MCF 10A (cell line): ENCODE data around the gene CAMK1D. TPM values are rescaled to one million over a fixed set of nuclear protein-coding genes. Genes with fewer than 3 reads are reported as not detected.

Source experiments
- BruUV-seq: library from RNA; stranded (reverse); fragments of 400-500 nt; replicated peaks from 2 replicates; lab custom pipeline; 2021; lab: Mats Ljungman, UMichigan
- CTCF ChIA-PET: fragments of 300-600 bp; sonication (Branson Sonifier 250); formaldehyde crosslinking; extraction: SDS; loops from one replicate; lab custom pipeline; 2021; ENCODE audit warnings: antibody characterized with exemption, inconsistent platforms; lab: Yijun Ruan, JAX
- POLR2A ChIA-PET: fragments of 300-600, 350-650 bp; sonication (Branson Sonifier 250); formaldehyde crosslinking; extraction: SDS; loops from one replicate; lab custom pipeline; 2020; ENCODE audit warnings: antibody characterized with exemption, inconsistent platforms; lab: Yijun Ruan, JAX
- DNase-seq: peaks from one replicate; pipeline ENCODE4 v3.0.0-alpha.2; 2018; ENCODE audit not compliant: unreplicated experiment
- H3K27ac Mint-ChIP-seq: one replicate; pipeline ENCODE4 v1.8.0; 2022; ENCODE audit warnings: mild to moderate bottlenecking, low read depth, mixed read lengths; ENCODE audit not compliant: unreplicated experiment
- H3K27me3 Mint-ChIP-seq: one replicate; pipeline ENCODE4 v1.8.0; 2022; ENCODE audit warnings: mixed read lengths; ENCODE audit not compliant: insufficient read depth, unreplicated experiment
- H3K36me3 Mint-ChIP-seq: one replicate; pipeline ENCODE4 v1.8.0; 2022; ENCODE audit warnings: mild to moderate bottlenecking, moderate library complexity, mixed read lengths; ENCODE audit not compliant: insufficient read depth, unreplicated experiment
- H3K4me1 Mint-ChIP-seq: one replicate; pipeline ENCODE4 v1.8.0; 2022; ENCODE audit warnings: mixed read lengths; ENCODE audit not compliant: insufficient read depth, unreplicated experiment
- H3K4me3 Mint-ChIP-seq: one replicate; pipeline ENCODE4 v1.8.0; 2022; ENCODE audit warnings: mild to moderate bottlenecking, moderate library complexity, mixed read lengths; ENCODE audit not compliant: unreplicated experiment
- H3K9me3 Mint-ChIP-seq: one replicate; pipeline ENCODE4 v1.8.0; 2022; ENCODE audit warnings: mixed read lengths; ENCODE audit not compliant: unreplicated experiment
- intact Hi-C: fragments of 100-400 bp; cut with micrococcal nuclease; formaldehyde crosslinking; loops from 2 replicates; pipeline ENCODE4 v1.14.1; 2022
- total RNA-seq: library from RNA; stranded (reverse); gene quantifications from 2 replicates; pipeline ENCODE4 v1.2.3, GENCODE V29; 2022
- TF ChIP-seq, protein P1 (sequence below): fragments of 200-600 bp; IDR thresholded peaks from one replicate; pipeline ENCODE4 v1.8.0; 2022; ENCODE audit warnings: antibody characterized with exemption, mild to moderate bottlenecking; ENCODE audit not compliant: unreplicated experiment

CAMK1D gene
- total RNA-seq, 1 experiment from 2014 or later: 1.7 TPM

- Mint-ChIP-seq H3K27ac (no peak overlapping the region), H3K27me3 (no peaks in the 10 kb centered on the region), H3K9me3 (no peaks in the 10 kb centered on the region), H3K4me1 (no peaks in the 10 kb centered on the region), H3K36me3 (no peaks in the 10 kb centered on the region), H3K4me3 (no peak overlapping the region)
- intact Hi-C loops: loop anchor here (10.0 kb wide), 1 partner anchor 1612 kb away; no protein-coding TSS in a partner anchor
- BruUV-seq: no TSS peak
- ChIA-PET POLR2A (no interaction called here), CTCF (interaction anchor here (0.7 kb wide), 1 partner anchor 112 kb away, joined by 3 read pairs; no protein-coding TSS in a partner anchor)
- no peak for DNase-seq
- TF ChIP-seq, protein P1, sequence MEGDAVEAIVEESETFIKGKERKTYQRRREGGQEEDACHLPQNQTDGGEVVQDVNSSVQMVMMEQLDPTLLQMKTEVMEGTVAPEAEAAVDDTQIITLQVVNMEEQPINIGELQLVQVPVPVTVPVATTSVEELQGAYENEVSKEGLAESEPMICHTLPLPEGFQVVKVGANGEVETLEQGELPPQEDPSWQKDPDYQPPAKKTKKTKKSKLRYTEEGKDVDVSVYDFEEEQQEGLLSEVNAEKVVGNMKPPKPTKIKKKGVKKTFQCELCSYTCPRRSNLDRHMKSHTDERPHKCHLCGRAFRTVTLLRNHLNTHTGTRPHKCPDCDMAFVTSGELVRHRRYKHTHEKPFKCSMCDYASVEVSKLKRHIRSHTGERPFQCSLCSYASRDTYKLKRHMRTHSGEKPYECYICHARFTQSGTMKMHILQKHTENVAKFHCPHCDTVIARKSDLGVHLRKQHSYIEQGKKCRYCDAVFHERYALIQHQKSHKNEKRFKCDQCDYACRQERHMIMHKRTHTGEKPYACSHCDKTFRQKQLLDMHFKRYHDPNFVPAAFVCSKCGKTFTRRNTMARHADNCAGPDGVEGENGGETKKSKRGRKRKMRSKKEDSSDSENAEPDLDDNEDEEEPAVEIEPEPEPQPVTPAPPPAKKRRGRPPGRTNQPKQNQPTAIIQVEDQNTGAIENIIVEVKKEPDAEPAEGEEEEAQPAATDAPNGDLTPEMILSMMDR: no peak
Observed at GRCh38 chr10:12772797-12773587, 423.6 kb downstream of the CAMK1D start.

DNA sequence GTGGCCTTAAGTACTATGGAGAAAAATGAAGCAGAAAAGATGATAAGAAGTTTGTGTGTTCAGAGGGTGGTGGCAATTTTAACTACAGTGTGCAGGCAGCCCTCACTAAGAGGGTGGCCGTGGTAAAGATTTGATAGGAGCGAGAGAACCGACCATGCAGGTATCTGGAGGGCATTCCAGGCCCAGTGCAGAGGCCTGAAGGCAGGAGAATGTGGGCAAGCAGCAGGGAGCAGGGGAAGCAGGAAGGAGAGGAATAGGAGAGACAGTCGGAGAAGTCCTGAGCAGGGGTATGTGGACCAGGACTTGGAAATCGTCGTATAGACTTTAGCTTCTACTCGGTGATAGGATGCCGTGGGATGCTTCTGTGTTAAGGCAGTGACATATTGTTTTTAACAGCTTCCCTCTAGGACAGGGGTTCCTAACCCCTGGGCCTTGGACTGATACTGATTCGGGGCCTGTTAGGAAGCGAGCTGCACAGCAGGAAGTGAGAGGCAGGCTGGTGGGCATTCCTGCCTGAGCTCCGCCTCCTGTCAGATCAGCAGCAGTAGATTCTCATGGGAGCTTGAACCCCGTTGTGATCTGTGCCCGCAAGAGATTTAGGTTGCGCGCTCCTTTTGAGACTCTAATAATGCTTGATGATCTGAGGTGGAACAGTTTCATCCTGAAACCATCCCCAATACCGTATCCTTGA is 425.0 kb downstream of the CAMK1D start:
- ChIA-PET CTCF (interaction anchor here (0.6 to 1.0 kb wide), 2 partner anchors 9 to 143 kb away, joined by 4 to 5 read pairs; no protein-coding TSS in a partner anchor), POLR2A (no interaction called here)
- H3K27me3 Mint-ChIP-seq: no peaks in the 10 kb centered on the region
- no peaks in the 10 kb centered on the region for H3K36me3 Mint-ChIP-seq
- BruUV-seq: no TSS peak
- no peaks in the 10 kb centered on the region for H3K9me3 Mint-ChIP-seq
- TF ChIP-seq, protein P1: no peak
- intact Hi-C loops: loop anchor here (10.0 kb wide), 1 partner anchor 1610 kb away; no protein-coding TSS in a partner anchor
- no peaks in the 10 kb centered on the region for H3K4me1 Mint-ChIP-seq
- H3K4me3 Mint-ChIP-seq: no peak overlapping the region
- H3K27ac Mint-ChIP-seq: no peak overlapping the region
- DNase-seq: no peak

DNA sequence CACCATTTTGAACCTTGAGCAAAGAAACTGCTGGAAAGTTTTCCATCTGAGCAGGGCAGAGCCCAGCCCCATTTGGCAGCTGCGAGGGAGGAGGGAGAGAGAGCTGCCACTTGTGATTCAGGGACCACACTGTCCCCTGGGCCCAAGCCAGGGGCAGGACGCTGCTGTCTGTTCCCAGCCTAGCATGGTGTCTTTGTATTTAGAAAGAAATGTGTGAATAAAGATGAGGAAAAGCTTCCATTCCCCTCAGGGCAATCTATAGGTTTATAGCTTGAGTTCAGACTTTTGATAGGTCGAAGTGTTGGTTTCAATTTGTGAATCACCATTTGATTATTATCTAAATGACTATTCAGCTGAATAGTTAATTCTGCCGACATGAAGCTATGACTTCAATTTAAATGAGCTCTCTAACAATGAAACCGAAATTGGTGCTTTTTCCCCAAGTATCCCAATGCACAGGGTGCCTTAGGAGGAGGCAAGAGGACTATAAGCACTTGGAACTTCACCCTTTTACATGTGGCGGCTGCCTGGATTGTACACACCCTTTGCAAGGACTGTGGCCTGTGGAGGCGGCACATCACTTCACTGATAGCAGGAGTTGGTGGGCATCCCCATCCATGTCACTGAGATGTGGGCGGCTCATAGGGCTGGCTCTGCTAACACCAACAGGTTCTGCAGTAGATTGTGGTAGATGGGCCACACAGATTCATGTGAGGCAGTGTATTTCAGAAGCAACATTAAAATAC is 428.7 kb downstream of the CAMK1D start:
- H3K27ac Mint-ChIP-seq: no peak overlapping the region
- no peaks in the 10 kb centered on the region for H3K4me1 Mint-ChIP-seq
- ChIA-PET POLR2A (no interaction called here), CTCF (interaction anchor here (0.6 to 1.5 kb wide), 3 partner anchors 30 to 297 kb away, joined by 3 read pairs; no protein-coding TSS in a partner anchor)
- no peaks in the 10 kb centered on the region for H3K27me3 Mint-ChIP-seq
- H3K36me3 Mint-ChIP-seq: no peaks in the 10 kb centered on the region
- TF ChIP-seq, protein P1: no peak
- H3K9me3 Mint-ChIP-seq: no peaks in the 10 kb centered on the region
- no peak overlapping the region for H3K4me3 Mint-ChIP-seq
- DNase-seq: no peak
- BruUV-seq: no TSS peak
- intact Hi-C loops: loop anchor here (10.0 kb wide), 1 partner anchor 1607 kb away; no protein-coding TSS in a partner anchor
